Stomach (tissue), 4 donors: Measurements from ENCODE around the gene CAPZB.

Source experiments
- CTCF ChIP-seq, 7 experiments: fragments of 450-650 bp in 4 of 7; fragments of 200-600 bp in 3 of 7; sonication (generic) in 3 of 7; IDR thresholded peaks; one replicate each; pipeline ENCODE4 v1.5.1; 2016 to 2019; ENCODE audit warnings: antibody characterized with exemption in 7 of 7, control low read depth in 2 of 7, mild to moderate bottlenecking in 1 of 7
- EP300 ChIP-seq: sonication (generic); formaldehyde crosslinking; IDR thresholded peaks from one replicate; pipeline ENCODE4 v1.6.1; 2017; ENCODE audit warnings: antibody characterized with exemption
- POLR2A ChIP-seq, 4 donors: fragments of 450-650 bp; IDR thresholded peaks; one replicate each; pipeline ENCODE4 v1.6.1; 2016; ENCODE audit warnings: antibody characterized with exemption in 4 of 4, control low read depth in 2 of 4, mild to moderate bottlenecking in 1 of 4, moderate library complexity in 1 of 4
- POLR2AphosphoS5 ChIP-seq, 3 donors: sonication (generic); formaldehyde crosslinking; IDR thresholded peaks; one replicate each; pipeline ENCODE4 v1.6.1; 2016; ENCODE audit warnings: antibody characterized with exemption in 3 of 3

GRCh38 chr1:19369396-19370090 lies 115.8 kb downstream of the CAPZB start:
- TF ChIP-seq CTCF (IDR thresholded peaks at IDR 0.05) (no peak), POLR2A (IDR thresholded peaks at IDR 0.05) (no peak), EP300 (no peak), POLR2AphosphoS5 (IDR thresholded peaks at IDR 0.05) (no peak)
